Measurements from ENCODE around the gene ARL6IP5.

The ARL6IP5 gene

GRCh38 chr3:69119681-69120080 lies 34.9 kb downstream of the ARL6IP5 start:
- DNase-seq: no peak

GRCh38 chr3:69120879-69121464 lies 36.2 kb downstream of the ARL6IP5 start:
- DNase-seq: peak; percentile 83 to 87

- no peak for DNase-seq
Observed at GRCh38 chr3:69121513-69121912, 36.8 kb downstream of the ARL6IP5 start.

- no peak for DNase-seq
Observed at GRCh38 chr3:69121950-69122349, 37.2 kb downstream of the ARL6IP5 start.

GRCh38 chr3:69122403-69122802 lies 37.7 kb downstream of the ARL6IP5 start, which contains the start of gene LMOD3:
Gene LMOD3 (minus strand): TSS chr3:69122595. CDS start chr3:69122386, 209 bp downstream.
- no peak for DNase-seq

GRCh38 chr3:69126216-69126615 lies 41.5 kb downstream of the ARL6IP5 start:
- DNase-seq: no peak

GRCh38 chr3:69126999-69127398 lies 42.3 kb downstream of the ARL6IP5 start:
- DNase-seq: no peak

GRCh38 chr3:69128509-69128908 lies 43.8 kb downstream of the ARL6IP5 start:
- DNase-seq: no peak

GRCh38 chr3:69129531-69129930 lies 44.8 kb downstream of the ARL6IP5 start:
- no peak for DNase-seq

- DNase-seq: no peak
Observed at GRCh38 chr3:69130689-69131088, 46.0 kb downstream of the ARL6IP5 start.

- DNase-seq: no peak
Observed at GRCh38 chr3:69137005-69137404, 52.3 kb downstream of the ARL6IP5 start.

GRCh38 chr3:69137412-69137811 lies 52.7 kb downstream of the ARL6IP5 start:
- DNase-seq: no peak

- no peak for DNase-seq
Observed at GRCh38 chr3:69141313-69141712, 56.6 kb downstream of the ARL6IP5 start.

- no peak for DNase-seq
Observed at GRCh38 chr3:69142090-69142489, 57.4 kb downstream of the ARL6IP5 start.

GRCh38 chr3:69142797-69143454 lies 58.2 kb downstream of the ARL6IP5 start:
- no peak for DNase-seq

GRCh38 chr3:69143612-69144011 lies 58.9 kb downstream of the ARL6IP5 start:
- DNase-seq: no peak

GRCh38 chr3:69144631-69145245 lies 60.0 kb downstream of the ARL6IP5 start:
- no peak for DNase-seq

- no peak for DNase-seq
Observed at GRCh38 chr3:69145688-69146087, 61.0 kb downstream of the ARL6IP5 start.

- DNase-seq: no peak
Observed at GRCh38 chr3:69149586-69149985, 64.8 kb downstream of the ARL6IP5 start.

Measured in AML-193 (cell line).